ENCODE measurements around the gene ANXA2R.

DNA sequence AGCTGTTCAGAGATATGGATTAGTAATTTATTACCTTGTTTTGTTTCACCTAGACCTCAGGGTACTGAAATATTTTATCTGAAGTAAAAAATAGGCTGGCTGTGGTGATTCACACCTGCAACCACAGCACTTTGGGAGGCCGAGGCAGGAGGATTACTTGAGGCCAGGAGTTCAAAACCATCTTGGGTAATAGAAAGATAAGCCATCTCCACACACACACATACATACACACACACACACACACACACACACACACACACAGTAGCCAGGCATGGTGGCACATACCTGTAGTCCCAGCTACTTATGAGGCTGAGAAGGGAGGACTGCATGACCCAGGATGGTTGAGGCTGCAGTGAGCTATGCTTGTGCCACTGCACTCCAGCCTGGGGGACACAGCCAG lies 3.7 kb downstream of the ANXA2R start:
- TF ChIP-seq, protein P1, sequence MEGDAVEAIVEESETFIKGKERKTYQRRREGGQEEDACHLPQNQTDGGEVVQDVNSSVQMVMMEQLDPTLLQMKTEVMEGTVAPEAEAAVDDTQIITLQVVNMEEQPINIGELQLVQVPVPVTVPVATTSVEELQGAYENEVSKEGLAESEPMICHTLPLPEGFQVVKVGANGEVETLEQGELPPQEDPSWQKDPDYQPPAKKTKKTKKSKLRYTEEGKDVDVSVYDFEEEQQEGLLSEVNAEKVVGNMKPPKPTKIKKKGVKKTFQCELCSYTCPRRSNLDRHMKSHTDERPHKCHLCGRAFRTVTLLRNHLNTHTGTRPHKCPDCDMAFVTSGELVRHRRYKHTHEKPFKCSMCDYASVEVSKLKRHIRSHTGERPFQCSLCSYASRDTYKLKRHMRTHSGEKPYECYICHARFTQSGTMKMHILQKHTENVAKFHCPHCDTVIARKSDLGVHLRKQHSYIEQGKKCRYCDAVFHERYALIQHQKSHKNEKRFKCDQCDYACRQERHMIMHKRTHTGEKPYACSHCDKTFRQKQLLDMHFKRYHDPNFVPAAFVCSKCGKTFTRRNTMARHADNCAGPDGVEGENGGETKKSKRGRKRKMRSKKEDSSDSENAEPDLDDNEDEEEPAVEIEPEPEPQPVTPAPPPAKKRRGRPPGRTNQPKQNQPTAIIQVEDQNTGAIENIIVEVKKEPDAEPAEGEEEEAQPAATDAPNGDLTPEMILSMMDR (IDR thresholded peaks at IDR 0.05): no peak
- no peak for TF ChIP-seq EZH2 (IDR thresholded peaks at IDR 0.05; ENCODE audit: borderline replicate concordance, insufficient read depth, low read depth, low read length, poor library complexity, severe bottlenecking)
